GM10266 (cell line): ENCODE data around the gene GNLY.
A peak's percentile ranks its signal among the peaks of the same experiment; 100 is the strongest.

Experiments
- DNase-seq: peaks from one replicate; pipeline ENCODE4 v3.0.0; 2012; ENCODE audit errors: extremely low spot score
- CTCF ChIP-seq: IDR thresholded peaks from 2 replicates; pipeline ENCODE4 v1.5.1; 2012; ENCODE audit warnings: mild to moderate bottlenecking, low read depth; ENCODE audit not compliant: control insufficient read depth, insufficient read depth; ENCODE audit errors: missing control alignments

Gene GNLY

GRCh38 chr2:85723707-85724360 lies 29.7 kb downstream of the GNLY start:
- no peak for DNase-seq
- no peak for TF ChIP-seq CTCF

DNA sequence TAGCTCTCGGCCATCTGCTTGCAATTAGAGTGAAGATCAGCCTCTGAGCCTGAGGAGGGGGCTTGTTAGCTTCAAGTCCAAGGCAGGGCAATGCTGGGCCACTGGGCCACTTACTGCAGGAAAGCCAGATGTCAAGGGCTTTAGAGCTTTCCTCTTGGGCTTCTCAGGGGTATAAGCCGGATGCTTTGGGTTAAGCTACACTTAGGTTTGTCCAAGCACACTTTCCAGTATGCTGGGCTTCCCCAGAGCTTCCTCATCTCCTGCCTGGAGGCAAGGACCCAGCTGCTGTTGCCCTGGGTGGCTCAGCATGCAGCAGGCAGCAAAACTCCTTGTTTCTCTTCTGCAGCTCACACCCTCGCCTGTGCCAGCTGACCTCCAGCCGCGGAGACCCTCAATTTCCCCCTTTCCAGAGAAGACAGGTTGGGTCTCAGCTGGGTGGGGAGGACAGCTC lies 30.6 kb downstream of the GNLY start:
- TF ChIP-seq CTCF: no peak
- no peak for DNase-seq

- DNase-seq: no peak
- TF ChIP-seq CTCF: no peak
Observed at GRCh38 chr2:85725451-85725850, 31.3 kb downstream of the GNLY start.

GRCh38 chr2:85727798-85728197 lies 33.6 kb downstream of the GNLY start:
- DNase-seq: no peak
- TF ChIP-seq CTCF: no peak

GRCh38 chr2:85728342-85728741 lies 34.2 kb downstream of the GNLY start:
- TF ChIP-seq CTCF: no peak
- DNase-seq: no peak

DNA sequence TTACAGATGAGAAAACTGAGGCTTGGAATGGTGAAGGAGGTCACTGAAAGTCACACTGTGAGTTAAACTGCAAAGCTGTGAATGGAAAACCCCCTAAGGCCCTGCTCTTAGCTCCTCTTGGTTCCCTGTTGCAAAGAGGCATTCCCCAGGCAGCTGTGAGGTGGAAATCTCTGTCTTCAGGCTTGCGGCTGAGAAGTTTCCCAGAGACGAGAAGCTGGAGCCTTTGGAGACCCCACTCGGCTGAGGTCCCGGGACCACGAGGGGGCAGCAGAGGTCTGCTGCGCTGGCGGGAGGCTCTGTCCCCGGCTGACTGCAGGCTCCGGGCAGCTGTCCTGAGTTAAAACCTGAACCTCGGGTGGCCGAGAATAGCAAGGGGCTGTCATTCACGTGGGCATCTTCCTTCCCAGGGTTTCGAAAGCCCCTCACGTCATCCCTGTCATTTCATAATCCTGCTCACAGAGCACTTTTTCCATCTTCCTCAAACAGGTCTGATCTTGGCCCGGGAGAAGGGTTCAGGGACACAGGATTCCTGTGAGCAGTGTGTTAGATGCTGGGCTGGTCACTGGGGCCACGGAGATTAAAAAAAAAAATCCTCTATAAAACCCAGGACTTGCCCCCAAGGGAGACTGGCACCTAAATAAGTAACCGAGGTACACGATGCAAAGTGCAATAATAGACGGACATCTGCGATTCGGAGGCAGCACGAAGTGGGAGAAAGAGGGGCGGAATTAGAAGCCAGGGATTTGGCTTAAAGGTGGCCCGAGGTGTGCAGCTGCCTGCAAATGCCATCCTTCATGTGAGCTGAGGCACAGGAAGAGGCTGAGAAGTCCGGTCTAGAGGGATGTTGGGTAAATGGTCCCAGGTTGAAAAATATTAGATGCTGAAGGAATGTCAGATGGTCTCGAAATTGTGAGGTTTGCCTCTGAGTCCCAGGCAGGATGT lies 35.0 kb downstream of the GNLY start:
- DNase-seq: peak; percentile 84
- peak; percentile 93 for TF ChIP-seq CTCF

GRCh38 chr2:85729825-85730510 lies 35.8 kb downstream of the GNLY start:
- TF ChIP-seq CTCF: no peak
- no peak for DNase-seq
